Measurements from ENCODE around the gene PPME1. TPM values are rescaled to one million over a fixed set of nuclear protein-coding genes. Genes with fewer than 3 reads are reported as not detected.

Gene PPME1
- total RNA-seq, 3 donors from 2014 or later, result 16.8 to 27.7 (median 25.2) TPM

GRCh38 chr11:74255741-74256375, 84.8 kb downstream of the PPME1 start:
- H3K4me1 ChIP-seq, result no peaks in the 10 kb centered on the region
- TF ChIP-seq CTCF (IDR thresholded peaks at IDR 0.05) (peak; percentile 56 to 86 (median 78)), POLR2A (IDR thresholded peaks at IDR 0.05) (no peak)
- H3K27ac ChIP-seq, result no peak overlapping the region
- H3K4me3 ChIP-seq, result no peak overlapping the region
- no peak for DNase-seq (ENCODE audit: low spot score in 2 of 2)
- intact Hi-C loops (cut with DNase I; ENCODE audit: low total_unique reads), result no loop called here
- H3K36me3 ChIP-seq, result no peaks in the 10 kb centered on the region
- no peaks in the 10 kb centered on the region for H3K9me3 ChIP-seq
- no peaks in the 10 kb centered on the region for H3K27me3 ChIP-seq

- Histone ChIP-seq H3K36me3 (no peaks in the 10 kb centered on the region), H3K4me1 (no peaks in the 10 kb centered on the region), H3K9me3 (no peaks in the 10 kb centered on the region), H3K27me3 (no peaks in the 10 kb centered on the region), H3K27ac (no peak overlapping the region), H3K4me3 (no peak overlapping the region)
- no peak for DNase-seq (ENCODE audit: low spot score in 2 of 2)
- intact Hi-C loops (cut with DNase I; ENCODE audit: low total_unique reads), result no loop called here
- TF ChIP-seq CTCF (IDR thresholded peaks at IDR 0.05) (no peak), POLR2A (IDR thresholded peaks at IDR 0.05) (no peak), POLR2AphosphoS5 (IDR thresholded peaks at IDR 0.05) (no peak)
Measured at GRCh38 chr11:74256378-74257133, 85.5 kb downstream of the PPME1 start.

GRCh38 chr11:74257959-74258553, 87.0 kb downstream of the PPME1 start:
- Histone ChIP-seq H3K4me1 (no peaks in the 10 kb centered on the region), H3K4me3 (no peak overlapping the region), H3K9me3 (no peaks in the 10 kb centered on the region), H3K36me3 (no peaks in the 10 kb centered on the region), H3K27me3 (no peaks in the 10 kb centered on the region), H3K27ac (no peak overlapping the region)
- TF ChIP-seq POLR2A (IDR thresholded peaks at IDR 0.05) (no peak), POLR2AphosphoS5 (IDR thresholded peaks at IDR 0.05) (no peak), CTCF (IDR thresholded peaks at IDR 0.05) (no peak)
- no peak for DNase-seq (ENCODE audit: low spot score in 2 of 2)
- intact Hi-C loops (cut with DNase I; ENCODE audit: low total_unique reads), result no loop called here

GRCh38 chr11:74262725-74263124, 91.6 kb downstream of the PPME1 start:
- Histone ChIP-seq H3K27ac (no peak overlapping the region), H3K4me1 (no peaks in the 10 kb centered on the region), H3K36me3 (no peaks in the 10 kb centered on the region), H3K9me3 (no peaks in the 10 kb centered on the region), H3K27me3 (no peaks in the 10 kb centered on the region), H3K4me3 (no peak overlapping the region)
- DNase-seq (ENCODE audit: low spot score in 2 of 2), result no peak
- intact Hi-C loops (cut with DNase I; ENCODE audit: low total_unique reads), result no loop called here
- TF ChIP-seq POLR2A (IDR thresholded peaks at IDR 0.05) (no peak), POLR2AphosphoS5 (IDR thresholded peaks at IDR 0.05) (no peak), CTCF (IDR thresholded peaks at IDR 0.05) (no peak)

- DNase-seq (ENCODE audit: low spot score in 2 of 2), result no peak
- Histone ChIP-seq H3K4me1 (no peaks in the 10 kb centered on the region), H3K4me3 (no peak overlapping the region), H3K9me3 (no peaks in the 10 kb centered on the region), H3K27me3 (no peaks in the 10 kb centered on the region), H3K27ac (no peak overlapping the region), H3K36me3 (no peaks in the 10 kb centered on the region)
- intact Hi-C loops (cut with DNase I; ENCODE audit: low total_unique reads), result no loop called here
- TF ChIP-seq POLR2A (IDR thresholded peaks at IDR 0.05) (no peak), CTCF (IDR thresholded peaks at IDR 0.05) (no peak), POLR2AphosphoS5 (IDR thresholded peaks at IDR 0.05) (no peak)
Measured at GRCh38 chr11:74265256-74265655, 94.2 kb downstream of the PPME1 start.
